Measurements from ENCODE around the gene NNMT.

NNMT gene

DNA sequence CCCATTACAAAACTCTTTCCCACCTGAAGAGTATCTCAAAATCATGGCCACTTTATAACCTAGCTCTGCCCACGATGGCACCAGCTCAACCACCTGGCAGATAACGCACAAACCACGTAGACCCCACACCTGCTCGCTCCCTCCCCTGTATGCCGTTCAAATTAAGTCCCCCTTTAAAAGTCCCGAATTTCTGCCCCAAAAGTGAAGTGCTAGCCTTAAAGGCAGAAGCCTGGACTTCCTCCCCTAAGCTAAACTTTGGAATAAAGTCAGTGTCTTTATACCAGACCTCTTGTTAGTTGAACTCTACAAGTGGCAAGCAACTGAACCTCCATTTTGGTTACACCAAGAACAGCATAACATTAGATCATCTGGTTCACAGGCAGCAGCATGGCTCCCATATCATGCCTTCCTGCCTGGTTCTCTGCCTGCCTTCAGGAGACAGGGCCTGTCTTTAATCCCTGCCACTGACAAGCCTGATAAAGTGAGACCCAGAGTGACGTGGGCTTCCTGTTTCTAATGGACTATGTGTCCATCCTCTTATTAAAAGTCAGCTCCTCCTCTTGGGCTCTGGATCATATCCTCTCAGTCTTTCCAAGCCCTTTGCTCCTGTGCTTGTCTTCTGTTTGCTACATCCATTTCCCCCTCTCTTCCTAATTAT, 32.6 kb upstream of the NNMT start:
- no peak for DNase-seq

- no peak for DNase-seq
Observed at GRCh38 chr11:114264381-114264780, 31.8 kb upstream of the NNMT start.

DNA sequence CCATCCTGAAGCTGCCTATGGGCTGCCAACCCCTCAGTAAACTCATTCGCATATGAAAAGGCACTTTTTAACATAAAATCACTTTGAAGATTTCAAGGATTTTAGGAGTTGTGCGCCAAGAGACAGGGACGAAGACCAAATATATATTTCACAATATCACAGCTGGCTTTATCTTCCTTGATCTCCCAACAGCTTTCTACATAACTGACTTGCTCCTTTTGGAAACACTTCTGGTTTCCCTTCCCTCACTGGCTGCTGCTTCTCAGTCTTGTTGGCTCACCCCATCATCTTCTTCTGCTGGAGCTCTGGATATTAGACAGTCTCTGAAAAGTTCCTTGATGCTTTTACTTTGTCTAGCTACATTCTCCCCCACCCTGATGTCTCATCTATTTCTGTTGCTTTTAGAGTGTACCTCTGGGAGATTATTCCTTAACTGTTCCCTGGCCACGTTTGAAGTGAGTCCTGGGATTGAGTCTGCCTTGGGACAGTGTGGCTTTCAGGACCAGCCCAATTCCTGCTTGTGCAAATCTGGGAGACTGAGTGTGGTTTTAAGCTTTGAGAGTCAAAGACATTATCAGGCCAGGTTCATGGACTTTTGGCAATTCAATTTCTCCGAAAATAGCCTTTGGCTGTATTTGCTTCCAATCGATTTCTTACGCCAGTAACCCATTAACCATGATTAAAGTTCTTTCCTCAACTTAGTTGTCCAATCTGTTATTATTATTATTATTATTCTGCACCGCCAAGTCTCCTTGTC, 30.9 kb upstream of the NNMT start:
- no peak for DNase-seq

DNA sequence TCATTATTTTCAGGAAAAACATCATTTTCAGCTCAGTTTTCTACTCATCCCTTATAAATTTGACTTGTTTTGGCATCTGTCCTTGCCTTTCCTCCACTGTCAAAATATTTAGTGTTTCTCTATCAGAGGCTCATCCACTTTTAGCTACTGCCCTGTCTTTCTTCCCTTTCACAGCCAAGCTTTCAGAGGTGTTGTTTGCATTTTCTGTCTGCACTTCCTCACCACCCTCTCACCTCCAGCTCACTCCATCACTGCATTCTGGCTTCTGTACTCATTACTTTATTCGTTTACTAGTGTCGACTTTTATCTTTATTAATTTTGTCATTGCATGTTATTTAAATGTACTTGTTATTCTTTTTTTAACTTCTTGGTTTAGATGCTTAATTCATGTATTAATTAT, 26.7 kb upstream of the NNMT start:
- DNase-seq, result no peak

GRCh38 chr11:114270531-114271270, 25.5 kb upstream of the NNMT start:
- DNase-seq, result no peak

DNA sequence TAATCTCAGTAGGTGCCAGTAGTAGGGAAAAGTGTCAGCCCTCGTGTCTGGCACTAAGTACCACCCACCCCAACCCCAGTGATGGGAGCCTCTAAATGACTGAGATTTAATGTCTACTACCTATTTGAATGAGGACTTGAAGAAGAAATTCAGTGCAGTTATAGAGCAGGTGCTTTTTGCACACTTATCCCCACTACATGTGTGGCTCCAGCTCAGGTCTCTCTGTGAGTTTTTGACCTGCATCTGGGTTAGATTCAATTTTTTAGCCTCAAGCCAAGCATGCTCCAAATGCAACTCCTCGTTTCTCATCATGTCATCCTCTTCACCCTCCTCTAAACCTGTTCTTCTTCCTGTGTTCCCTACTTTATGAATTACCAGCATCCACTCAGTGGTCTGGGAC, 24.9 kb upstream of the NNMT start:
- no peak for DNase-seq

DNA sequence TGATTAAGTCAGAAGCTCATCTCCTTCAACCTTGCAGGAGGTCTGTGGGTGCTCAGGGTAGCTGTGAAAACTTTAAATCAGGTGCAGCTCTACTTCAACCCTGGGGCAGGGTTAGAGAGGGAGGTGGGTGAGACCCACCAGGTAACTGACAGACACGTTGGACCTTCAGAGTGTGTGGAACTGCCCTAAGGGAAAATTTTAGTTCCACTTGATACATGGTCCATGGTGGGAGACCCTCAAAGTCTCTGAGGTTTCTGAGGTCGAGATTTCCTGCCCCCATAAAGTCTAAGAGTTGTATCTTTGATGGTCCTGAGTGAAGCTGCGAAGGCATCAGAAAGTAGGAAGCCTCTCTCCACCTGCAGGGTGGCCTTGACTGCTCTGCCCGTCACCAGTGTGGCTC, 23.9 kb upstream of the NNMT start:
- no peak for DNase-seq

DNA sequence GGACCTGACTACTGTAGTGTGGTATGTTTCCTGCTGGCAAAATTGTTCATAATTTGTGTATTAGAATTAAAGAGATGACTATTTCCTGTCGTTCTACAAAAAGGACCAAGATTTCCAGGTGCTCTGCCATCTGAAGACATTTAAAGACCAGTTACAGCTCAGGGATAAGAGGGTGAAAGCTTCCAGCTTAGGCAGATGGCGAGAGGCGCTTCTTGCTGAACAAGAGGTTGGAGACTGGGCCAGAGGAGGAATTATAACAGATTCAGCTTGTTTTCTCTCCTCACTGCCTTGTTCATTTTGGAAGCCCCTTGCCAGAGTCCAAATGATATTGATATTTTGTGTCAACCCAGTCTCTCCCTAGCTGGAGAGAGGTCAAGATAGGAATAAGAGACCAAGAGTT, 23.1 kb upstream of the NNMT start:
- DNase-seq, result no peak

DNA sequence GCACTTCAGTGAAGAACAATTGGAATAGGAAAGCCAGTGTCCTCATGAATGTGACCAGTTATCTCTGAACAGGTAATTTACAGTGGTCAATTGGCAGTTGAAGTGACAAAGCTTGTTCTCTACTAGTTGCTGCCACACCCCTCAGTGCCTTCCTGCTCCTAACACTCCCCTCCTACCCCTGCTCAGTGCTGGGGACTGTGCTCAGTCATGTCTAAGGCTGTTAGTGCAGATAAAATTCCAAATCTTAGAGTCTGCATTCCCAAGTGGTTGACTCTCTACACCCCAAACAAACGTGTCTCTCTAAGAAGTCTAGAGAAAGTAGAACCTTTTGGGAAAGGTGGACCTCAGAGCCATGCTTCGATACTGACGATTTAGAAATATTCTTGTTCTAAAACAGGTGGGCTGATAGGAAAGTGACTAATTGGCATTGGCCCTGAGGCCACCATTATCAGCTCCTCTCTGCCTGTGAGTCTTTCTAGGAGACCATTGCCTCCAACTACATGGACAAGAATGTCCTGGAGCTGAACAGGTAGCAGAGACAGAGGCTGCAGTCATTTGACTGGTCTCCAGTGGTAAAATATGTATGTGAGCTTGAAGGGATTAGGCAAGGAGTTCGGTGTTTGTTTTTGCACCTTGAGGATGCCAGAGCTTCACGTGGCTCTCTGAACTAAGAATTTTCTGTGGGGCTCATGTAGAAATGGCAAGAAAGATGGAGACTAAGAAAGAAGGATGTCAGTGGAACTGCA, 22.1 kb upstream of the NNMT start:
- DNase-seq, result no peak

GRCh38 chr11:114274637-114275036, 21.6 kb upstream of the NNMT start:
- DNase-seq, result no peak

DNA sequence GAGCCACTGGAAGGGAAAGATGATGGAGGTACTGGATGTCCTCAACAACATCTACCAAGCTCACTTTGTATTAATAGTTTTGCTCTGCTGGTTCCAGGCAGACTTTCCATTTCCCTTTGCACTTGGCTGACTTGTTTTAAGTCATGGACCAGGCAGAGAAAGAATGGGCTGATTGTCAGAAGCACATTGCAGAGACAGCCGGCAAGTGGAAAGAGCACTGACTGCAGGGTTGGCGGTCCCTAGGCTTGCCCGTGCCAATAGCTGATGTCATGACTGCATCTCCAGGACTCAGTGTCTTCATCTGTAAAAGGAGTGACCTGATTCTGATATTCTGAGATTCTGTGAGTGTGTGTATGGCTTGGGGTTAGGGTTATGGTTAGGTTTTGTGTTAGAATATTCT, 20.9 kb upstream of the NNMT start:
- no peak for DNase-seq

DNA sequence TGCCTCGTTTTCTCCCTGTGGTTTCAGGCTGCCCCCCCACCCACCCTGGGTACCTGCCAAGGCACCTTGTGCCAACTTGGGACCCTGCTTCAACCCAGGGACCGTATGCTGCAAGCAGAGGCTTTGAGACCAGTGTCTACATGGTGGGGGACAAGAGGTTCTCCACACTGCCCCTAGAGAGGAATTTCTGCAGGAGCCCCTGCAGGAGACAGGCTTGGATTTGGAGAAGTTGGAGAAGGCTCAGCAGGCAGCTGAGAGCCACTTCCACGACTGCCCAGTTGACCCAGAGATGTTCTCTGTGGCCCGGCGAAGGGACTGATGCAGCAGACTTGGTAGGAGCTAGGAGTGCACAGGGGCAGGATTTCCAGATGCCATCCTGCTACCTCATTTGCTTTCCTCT, 20.1 kb upstream of the NNMT start:
- DNase-seq, result no peak

GRCh38 chr11:114277637-114278341, 18.4 kb upstream of the NNMT start:
- DNase-seq, result no peak

GRCh38 chr11:114278342-114279065, 17.7 kb upstream of the NNMT start:
- DNase-seq, result peak in 1 of 2 experiments; percentile 36

DNA sequence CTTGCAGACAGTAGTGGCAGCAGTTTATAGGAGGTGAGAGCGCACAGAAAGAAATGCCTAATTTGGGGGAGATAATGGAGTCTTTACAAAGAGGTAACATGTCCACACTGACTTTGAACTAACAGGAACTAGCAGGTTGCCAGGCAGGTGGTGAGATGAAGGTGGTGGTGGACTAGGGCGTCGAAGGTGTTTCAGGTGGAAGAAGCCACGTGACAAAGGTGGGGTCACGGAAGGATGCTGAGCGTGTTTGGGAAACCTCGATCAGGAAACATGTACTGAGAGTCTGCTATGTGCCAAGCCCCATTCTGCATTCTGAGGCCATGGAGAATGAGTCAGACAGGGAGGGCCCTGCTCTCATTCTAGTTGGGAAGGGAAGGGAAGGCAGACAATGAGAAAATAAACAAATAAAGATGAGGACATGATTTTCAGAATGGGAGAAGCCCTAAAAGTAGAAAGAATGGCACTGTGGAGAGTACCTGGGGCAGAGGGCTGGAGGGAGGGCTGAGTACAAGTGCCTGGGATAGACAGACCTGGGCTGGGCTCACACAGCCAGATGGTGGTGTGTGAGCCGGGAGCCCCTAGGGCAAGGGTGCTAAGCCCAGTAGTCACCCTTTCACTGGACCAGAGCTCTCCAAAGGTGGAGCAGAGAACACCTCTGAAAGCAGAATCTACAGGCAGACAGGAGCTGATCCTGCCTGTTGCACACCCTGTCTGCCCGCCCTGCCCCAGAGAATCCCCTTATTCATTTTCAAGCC, 16.2 kb upstream of the NNMT start:
- DNase-seq, result no peak

DNA sequence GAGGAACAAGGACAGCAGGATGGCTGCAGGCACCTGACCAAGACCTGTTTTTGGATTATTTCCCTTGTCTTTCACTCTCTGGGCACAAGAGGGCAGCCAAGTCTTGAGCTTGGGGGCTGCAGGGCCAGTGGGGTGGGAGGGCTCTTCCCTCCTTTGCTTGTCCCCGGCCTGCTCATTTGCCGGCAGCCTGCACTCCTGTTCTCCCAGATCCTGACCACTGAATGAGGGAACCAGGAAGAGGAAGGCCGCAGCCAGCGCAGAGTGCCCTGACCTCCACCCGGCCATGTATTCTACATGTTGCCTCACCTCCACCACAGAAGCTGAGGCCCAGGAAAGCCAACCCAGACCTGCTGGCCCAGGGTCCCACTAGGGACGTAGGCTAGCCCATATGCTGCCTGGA, 15.5 kb upstream of the NNMT start:
- DNase-seq, result peak; percentile 87 to 96

DNA sequence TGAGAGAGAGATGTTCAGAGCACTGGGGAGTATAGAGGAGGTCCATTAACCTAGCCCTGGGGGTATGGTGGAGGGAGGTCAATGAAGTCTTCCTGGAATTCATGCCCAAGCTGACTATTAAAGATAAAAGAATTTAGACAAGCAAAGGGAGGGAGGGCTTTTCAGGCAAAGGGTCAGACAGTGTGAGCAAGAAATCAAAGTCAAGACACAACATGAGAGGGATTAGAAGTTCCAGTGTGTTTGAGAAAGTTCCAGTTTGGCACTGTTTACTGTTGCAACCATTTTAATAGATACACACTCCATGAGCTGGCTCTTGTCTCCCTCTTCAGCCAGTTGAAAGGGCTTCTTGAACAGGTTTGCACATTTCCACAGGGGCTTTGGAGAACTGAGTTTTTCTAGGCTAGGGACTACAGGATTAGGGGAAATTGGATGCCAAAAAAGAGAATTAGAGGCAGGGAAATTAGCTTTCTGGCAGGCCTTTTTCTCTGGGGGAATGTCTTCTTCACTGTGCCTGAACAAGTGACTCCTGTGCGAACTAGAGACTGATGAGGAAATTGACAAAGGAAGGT, 14.7 kb upstream of the NNMT start:
- no peak for DNase-seq

- no peak for DNase-seq
Observed at GRCh38 chr11:114282488-114282887, 13.7 kb upstream of the NNMT start.

DNA sequence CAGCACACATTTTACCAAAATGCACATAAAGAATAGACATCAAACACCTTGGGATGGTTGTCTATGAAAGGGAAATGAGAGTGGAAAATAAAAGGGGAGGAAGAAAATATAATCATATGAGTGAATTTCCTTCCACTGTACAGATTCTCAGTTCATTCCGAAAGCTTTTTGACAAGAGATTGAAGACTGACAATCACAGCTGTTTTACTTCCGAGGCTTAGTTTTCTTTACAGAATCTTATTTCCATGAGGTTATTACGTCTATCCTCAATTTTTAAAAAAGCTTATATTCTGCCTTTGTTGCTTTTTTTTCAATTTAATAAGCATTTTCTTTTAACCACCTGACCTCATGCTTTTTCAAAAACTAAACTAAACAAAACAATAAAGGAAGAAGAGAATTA, 12.8 kb upstream of the NNMT start:
- no peak for DNase-seq

DNA sequence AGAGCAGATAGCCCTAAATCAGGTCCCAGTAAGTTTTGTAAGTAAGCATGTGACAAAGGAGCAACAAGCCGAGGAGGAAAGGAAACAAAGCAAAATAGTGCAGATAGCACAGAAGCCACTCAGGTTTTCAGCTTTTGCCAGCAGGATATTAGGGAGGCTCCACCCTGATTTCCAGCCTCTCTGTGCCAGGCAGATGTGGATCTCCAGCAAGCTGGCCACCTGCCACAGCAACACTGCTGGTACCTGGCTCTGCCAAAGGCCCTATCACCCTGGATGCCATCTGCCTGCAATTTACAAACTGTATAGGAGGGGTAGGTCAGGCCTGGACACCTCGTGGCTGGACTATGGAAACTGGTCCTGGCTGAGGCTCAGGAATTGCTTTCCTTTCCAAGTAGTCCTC, 12.2 kb upstream of the NNMT start:
- DNase-seq, result no peak

GRCh38 chr11:114284914-114285313, 11.3 kb upstream of the NNMT start:
- no peak for DNase-seq

Measured in NCI-H526 (cell line).